H9 (cell line): ENCODE results near the gene ABHD16A. TPM values are rescaled to one million over a fixed set of nuclear protein-coding genes. Genes with fewer than 3 reads are reported as not detected.
A peak's percentile ranks its signal among the peaks of the same experiment; 100 is the strongest.

ENCODE experiments used
- DNase-seq: peaks from one replicate; pipeline ENCODE4 v3.0.0-alpha.2; 2017
- H2AFZ ChIP-seq: one replicate; pipeline ENCODE4 v1.6.1; 2013; ENCODE audit warnings: mild to moderate bottlenecking, low read length, control low read depth, moderate library complexity
- H2AK5ac ChIP-seq: 2 replicates; pipeline ENCODE4 v1.6.1; 2013; ENCODE audit warnings: low read length, control low read depth, mixed read lengths; ENCODE audit not compliant: insufficient read length
- H2BK120ac ChIP-seq: one replicate; pipeline ENCODE4 v1.6.1; 2013; ENCODE audit warnings: low read depth, mild to moderate bottlenecking, low read length, control low read depth, inconsistent platforms; ENCODE audit not compliant: poor library complexity, severe bottlenecking
- H2BK12ac ChIP-seq: 2 replicates; pipeline ENCODE4 v1.6.1; 2013; ENCODE audit warnings: low read length, control low read depth, mixed read lengths, low read depth; ENCODE audit not compliant: insufficient read length
- H2BK15ac ChIP-seq: 2 replicates; pipeline ENCODE4 v1.6.1; 2013; ENCODE audit warnings: low read depth, low read length, control low read depth
- H2BK20ac ChIP-seq: one replicate; pipeline ENCODE4 v1.6.1; 2013; ENCODE audit warnings: low read depth, mild to moderate bottlenecking, low read length, control low read depth, inconsistent platforms; ENCODE audit not compliant: poor library complexity, severe bottlenecking
- H2BK5ac ChIP-seq: 2 replicates; pipeline ENCODE4 v1.6.1; 2013; ENCODE audit warnings: low read length, control low read depth, mixed read lengths; ENCODE audit not compliant: insufficient read length
- H3K14ac ChIP-seq: 2 replicates; pipeline ENCODE4 v1.6.1; 2013; ENCODE audit warnings: low read length, control low read depth; ENCODE audit not compliant: insufficient read depth
- H3K18ac ChIP-seq: 2 replicates; pipeline ENCODE4 v1.6.1; 2013; ENCODE audit warnings: low read depth, mild to moderate bottlenecking, mixed read lengths, low read length, control low read depth; ENCODE audit not compliant: insufficient read length
- H3K23ac ChIP-seq: 2 replicates; pipeline ENCODE4 v1.6.1; 2013; ENCODE audit warnings: low read length, control low read depth, mixed read lengths, low read depth; ENCODE audit not compliant: insufficient read length
- H3K23me2 ChIP-seq: 2 replicates; pipeline ENCODE4 v1.6.1; 2013; ENCODE audit warnings: low read depth, mild to moderate bottlenecking, mixed read lengths, low read length, control low read depth; ENCODE audit not compliant: insufficient read length, poor library complexity, severe bottlenecking
- H3K27ac ChIP-seq: 2 replicates; pipeline ENCODE4 v1.5.1; 2013; ENCODE audit warnings: low read length, control low read depth, mixed read lengths, low read depth; ENCODE audit not compliant: insufficient read length
- H3K27me3 ChIP-seq: 2 replicates; pipeline ENCODE4 v1.6.1; 2013; ENCODE audit warnings: low read length, control low read depth, inconsistent platforms; ENCODE audit not compliant: insufficient read depth
- H3K4ac ChIP-seq: 2 replicates; pipeline ENCODE4 v1.6.1; 2013; ENCODE audit warnings: low read depth, mild to moderate bottlenecking, control low read depth, inconsistent platforms, low read length, moderate library complexity
- H3K4me1 ChIP-seq: 2 replicates; pipeline ENCODE4 v1.6.1; 2013; ENCODE audit warnings: low read length, control low read depth, inconsistent platforms; ENCODE audit not compliant: insufficient read depth
- H3K4me2 ChIP-seq: 2 replicates; pipeline ENCODE4 v1.6.1; 2013; ENCODE audit warnings: low read length, control low read depth, mixed read lengths; ENCODE audit not compliant: insufficient read length, insufficient read depth
- H3K56ac ChIP-seq: 2 replicates; pipeline ENCODE4 v1.6.1; 2013; ENCODE audit warnings: low read depth, mild to moderate bottlenecking, mixed read lengths, low read length, control low read depth; ENCODE audit not compliant: insufficient read length
- H3K79me1 ChIP-seq: 2 replicates; pipeline ENCODE4 v1.6.1; 2013; ENCODE audit warnings: low read depth, mild to moderate bottlenecking, moderate library complexity, low read length, control low read depth, inconsistent platforms; ENCODE audit not compliant: insufficient read depth, poor library complexity, severe bottlenecking
- H3K79me2 ChIP-seq: 2 replicates; pipeline ENCODE4 v1.6.1; 2013; ENCODE audit warnings: low read length, control low read depth, inconsistent platforms; ENCODE audit not compliant: insufficient read depth
- H3K9ac ChIP-seq: 2 replicates; pipeline ENCODE4 v1.6.1; 2013; ENCODE audit warnings: low read length, control low read depth, mixed read lengths; ENCODE audit not compliant: insufficient read length; ENCODE audit errors: extremely low read depth
- H3K9me3 ChIP-seq: one replicate; pipeline ENCODE4 v1.6.1; 2013; ENCODE audit warnings: low read depth, low read length, inconsistent platforms; ENCODE audit not compliant: control insufficient read depth
- H3T11ph ChIP-seq: one replicate; pipeline ENCODE4 v1.6.1; 2013; ENCODE audit warnings: mild to moderate bottlenecking, low read length, control low read depth, inconsistent platforms
- H4K20me1 ChIP-seq: one replicate; pipeline ENCODE4 v1.6.1; 2013; ENCODE audit not compliant: control insufficient read depth, insufficient read length, insufficient read depth
- H4K5ac ChIP-seq: 2 replicates; pipeline ENCODE4 v1.6.1; 2013; ENCODE audit warnings: low read depth, mild to moderate bottlenecking, mixed read lengths, low read length, control low read depth; ENCODE audit not compliant: insufficient read length
- H4K8ac ChIP-seq: replicated peaks from 2 replicates; pipeline ENCODE4 v1.6.1; 2013; ENCODE audit warnings: low read length, control low read depth, mixed read lengths, low read depth; ENCODE audit not compliant: insufficient read length
- H4K91ac ChIP-seq: 2 replicates; pipeline ENCODE4 v1.6.1; 2013; ENCODE audit warnings: low read depth, mild to moderate bottlenecking, moderate library complexity, mixed read lengths, low read length, control low read depth; ENCODE audit not compliant: insufficient read length
- H3K27ac Mint-ChIP-seq, 3 experiments: 2 replicates in 2 of 3; 3 replicates in 1 of 3; pipeline ENCODE4 v1.8.0; 2020 to 2021; ENCODE audit warnings: mixed read lengths in 3 of 3, mild to moderate bottlenecking in 1 of 3, moderate library complexity in 1 of 3
- H3K27me3 Mint-ChIP-seq: 2 replicates; pipeline ENCODE4 v1.8.0; 2021; ENCODE audit warnings: low read depth, mild to moderate bottlenecking, moderate library complexity, mixed read lengths
- H3K36me3 Mint-ChIP-seq, 3 experiments: 2 replicates in 2 of 3; 3 replicates in 1 of 3; pipeline ENCODE4 v1.8.0; 2020 to 2021; ENCODE audit warnings: low read depth in 3 of 3, mixed read lengths in 3 of 3; ENCODE audit not compliant: insufficient read depth in 1 of 3
- H3K4me1 Mint-ChIP-seq, 2 experiments: 2 replicates each; pipeline ENCODE4 v1.8.0; 2020; ENCODE audit warnings: mixed read lengths in 2 of 2
- H3K4me3 Mint-ChIP-seq, 2 experiments: 2 replicates in 1 of 2; 3 replicates in 1 of 2; pipeline ENCODE4 v1.8.0; 2020 to 2021; ENCODE audit warnings: mild to moderate bottlenecking in 2 of 2, mixed read lengths in 2 of 2, moderate library complexity in 1 of 2
- H3K9me3 Mint-ChIP-seq, 2 experiments: 2 replicates in 1 of 2; 3 replicates in 1 of 2; pipeline ENCODE4 v1.8.0; 2020; ENCODE audit warnings: mild to moderate bottlenecking in 2 of 2, mixed read lengths in 2 of 2, moderate library complexity in 1 of 2
- WGBS: extraction: QIAGEN DNeasy Blood & Tissue Kit; methylation state at CpG from one replicate; pipeline ENCODE4 v1.1.7; 2013; ENCODE audit warnings: missing lambda C conversion rate, low lambda C conversion rate, mixed read lengths; ENCODE audit not compliant: insufficient read length; ENCODE audit errors: extremely low coverage; 5-methylcytosine and 5-hydroxymethylcytosine counted together
- total RNA-seq: library from RNA; stranded (reverse); gene quantifications from 2 replicates; pipeline ENCODE4 v1.2.1, GENCODE V29; 2021
- TF ChIP-seq, protein P1 (sequence below): fragments of 200-600 bp; sonication (generic); conservative IDR thresholded peaks from 3 replicates; pipeline ENCODE4 v1.8.0; 2021; ENCODE audit warnings: antibody characterized with exemption, mild to moderate bottlenecking

The ABHD16A gene
- total RNA-seq, 1 experiment from 2014 or later = 34.4 TPM

DNA sequence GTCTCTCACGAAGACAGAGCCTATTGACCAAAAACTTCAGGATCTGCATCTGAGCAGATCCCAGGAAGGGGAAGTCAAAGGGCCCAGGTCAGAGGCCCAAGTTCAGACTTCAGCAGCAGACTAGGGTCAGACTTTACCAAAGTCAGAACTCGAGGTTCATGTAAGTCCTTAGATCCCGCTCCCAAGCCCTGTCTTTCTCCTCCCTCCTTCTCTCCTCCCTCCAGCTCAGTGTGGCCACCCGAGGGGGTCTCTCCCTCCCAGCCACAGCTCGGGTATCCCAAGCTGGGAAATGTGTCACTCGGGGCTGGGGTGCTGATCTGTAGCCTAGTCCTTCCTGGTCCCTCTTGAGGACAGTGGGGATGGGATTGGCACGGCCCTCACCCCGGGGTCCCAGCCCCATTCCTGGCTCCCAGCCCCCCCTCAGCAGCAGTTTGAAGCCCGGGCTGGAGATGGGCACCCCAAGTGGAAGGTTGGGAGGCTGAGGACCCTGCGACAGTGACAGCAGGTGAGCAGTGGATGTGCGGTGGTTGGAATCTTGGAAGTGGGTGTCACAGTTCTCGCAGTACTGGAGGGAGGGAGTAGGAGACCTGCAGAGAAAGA, 40.9 kb downstream of the ABHD16A start:
- no peak overlapping the region for H2AFZ ChIP-seq
- H3K9ac ChIP-seq = no peak overlapping the region
- no peak overlapping the region for H2BK20ac ChIP-seq
- no peaks in the 10 kb centered on the region for H3K9me3 ChIP-seq
- no peak overlapping the region for H3K14ac ChIP-seq
- no peak overlapping the region for H3K4me2 ChIP-seq
- no peak overlapping the region for H4K5ac ChIP-seq
- H3K27ac ChIP-seq = no peak overlapping the region
- H3K23ac ChIP-seq = no peak overlapping the region
- Mint-ChIP-seq H3K36me3 (peaks cover 33 to 56% (median 47%) of the 10 kb centered on the region in 3 experiments), H3K4me1 (peaks cover 42 to 52% of the 10 kb centered on the region in 2 experiments), H3K27me3 (no peaks in the 10 kb centered on the region; the same call in 1 of the 2 replicates), H3K27ac (peak overlapping the region in 2 of 3 experiments; percentile 49 to 82; a peak in 2 of 7 replicates), H3K9me3 (no peaks in the 10 kb centered on the region), H3K4me3 (peak overlapping the region in 1 of 2 experiments; percentile 92; a peak in 2 of 5 replicates)
- H4K8ac ChIP-seq = no peak overlapping the region
- TF ChIP-seq, protein P1, sequence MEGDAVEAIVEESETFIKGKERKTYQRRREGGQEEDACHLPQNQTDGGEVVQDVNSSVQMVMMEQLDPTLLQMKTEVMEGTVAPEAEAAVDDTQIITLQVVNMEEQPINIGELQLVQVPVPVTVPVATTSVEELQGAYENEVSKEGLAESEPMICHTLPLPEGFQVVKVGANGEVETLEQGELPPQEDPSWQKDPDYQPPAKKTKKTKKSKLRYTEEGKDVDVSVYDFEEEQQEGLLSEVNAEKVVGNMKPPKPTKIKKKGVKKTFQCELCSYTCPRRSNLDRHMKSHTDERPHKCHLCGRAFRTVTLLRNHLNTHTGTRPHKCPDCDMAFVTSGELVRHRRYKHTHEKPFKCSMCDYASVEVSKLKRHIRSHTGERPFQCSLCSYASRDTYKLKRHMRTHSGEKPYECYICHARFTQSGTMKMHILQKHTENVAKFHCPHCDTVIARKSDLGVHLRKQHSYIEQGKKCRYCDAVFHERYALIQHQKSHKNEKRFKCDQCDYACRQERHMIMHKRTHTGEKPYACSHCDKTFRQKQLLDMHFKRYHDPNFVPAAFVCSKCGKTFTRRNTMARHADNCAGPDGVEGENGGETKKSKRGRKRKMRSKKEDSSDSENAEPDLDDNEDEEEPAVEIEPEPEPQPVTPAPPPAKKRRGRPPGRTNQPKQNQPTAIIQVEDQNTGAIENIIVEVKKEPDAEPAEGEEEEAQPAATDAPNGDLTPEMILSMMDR = no peak
- no CpG with 5 or more reads among the region's 12 CpGs for WGBS
- no peak overlapping the region for H2BK120ac ChIP-seq
- no peak overlapping the region for H3K18ac ChIP-seq
- H2BK5ac ChIP-seq = no peak overlapping the region
- H3K4ac ChIP-seq = no peak overlapping the region
- no peak overlapping the region for H2AK5ac ChIP-seq
- H3K23me2 ChIP-seq = peaks cover 26% of the 10 kb centered on the region
- DNase-seq = no peak
- no peak overlapping the region for H2BK15ac ChIP-seq
- no peaks in the 10 kb centered on the region for H3K27me3 ChIP-seq
- peaks cover 20% of the 10 kb centered on the region for H3K79me1 ChIP-seq
- H3T11ph ChIP-seq = no peak overlapping the region
- H2BK12ac ChIP-seq = no peak overlapping the region
- no peak overlapping the region for H4K91ac ChIP-seq
- no peak overlapping the region for H3K56ac ChIP-seq
- no peaks in the 10 kb centered on the region for H3K4me1 ChIP-seq
- H4K20me1 ChIP-seq = no peaks in the 10 kb centered on the region
- peaks cover 10% of the 10 kb centered on the region; the same call in 1 of the 2 replicates for H3K79me2 ChIP-seq
